Activated B cell treated with CpG ODN at 0.5 μM for 24 hours (primary cell): Measurements from ENCODE around the gene CASZ1. TPM values are rescaled to one million over a fixed set of nuclear protein-coding genes. Genes with fewer than 3 reads are reported as not detected.

Experiments
- ATAC-seq: fragments of 200-7000 bp; cut with Tn5 transposase; one replicate; pipeline ENCODE4 v1.10.0; 2021; ENCODE audit warnings: low read depth, mild to moderate bottlenecking, moderate library complexity
- CTCF ChIA-PET: fragments of 350-600 bp; sonication (Branson Sonifier 250); formaldehyde crosslinking; loops from one replicate; lab custom pipeline; 2021; ENCODE audit warnings: antibody characterized with exemption; lab: Charles Lee
- POLR2A ChIA-PET: fragments of 350-600 bp; sonication (Branson Sonifier 250); formaldehyde crosslinking; loops from one replicate; lab custom pipeline; 2021; ENCODE audit warnings: antibody characterized with exemption; lab: Charles Lee
- DNase-seq: peaks from one replicate; pipeline ENCODE4 v3.0.0; 2022
- H3K27ac Mint-ChIP-seq: one replicate; pipeline ENCODE4 v1.8.0; 2020; ENCODE audit warnings: mixed read lengths
- H3K27me3 Mint-ChIP-seq: one replicate; pipeline ENCODE4 v1.8.0; 2021; ENCODE audit warnings: mixed read lengths
- H3K36me3 Mint-ChIP-seq: one replicate; pipeline ENCODE4 v1.8.0; 2021; ENCODE audit warnings: low read depth, mixed read lengths
- H3K4me1 Mint-ChIP-seq: one replicate; pipeline ENCODE4 v1.8.0; 2021; ENCODE audit warnings: mixed read lengths
- H3K4me3 Mint-ChIP-seq: one replicate; pipeline ENCODE4 v1.8.0; 2020; ENCODE audit warnings: mild to moderate bottlenecking, mixed read lengths
- H3K9me3 Mint-ChIP-seq: one replicate; pipeline ENCODE4 v1.8.0; 2020; ENCODE audit warnings: mixed read lengths
- CTCF ChIP-seq: fragments of 200-600 bp; IDR thresholded peaks from one replicate; pipeline ENCODE4 v1.8.0; 2022; ENCODE audit warnings: antibody characterized with exemption, mild to moderate bottlenecking
- intact Hi-C: fragments of 100-400 bp; cut with micrococcal nuclease; formaldehyde crosslinking; loops from one replicate; pipeline ENCODE4 v1.15.1; 2024
- total RNA-seq: library from RNA; stranded (reverse); gene quantifications from 2 replicates; pipeline ENCODE4 v1.2.3, GENCODE V29; 2022

CASZ1 gene
- total RNA-seq, 1 donor from 2014 or later, result 35.6 TPM

GRCh38 chr1:10836726-10837125 is 40.3 kb upstream of the CASZ1 start:
- ATAC-seq (no peak), DNase-seq (no peak)
- no peak overlapping the region for H3K4me3 Mint-ChIP-seq
- H3K27me3 Mint-ChIP-seq, result peaks cover 39% of the 10 kb centered on the region
- POLR2A ChIA-PET, result interaction anchor here (0.6 kb wide), 1 partner anchor 59 kb away, joined by 6 read pairs; no protein-coding TSS in a partner anchor
- CTCF ChIA-PET, result no interaction called here
- intact Hi-C loops, result no loop called here
- no peaks in the 10 kb centered on the region for H3K36me3 Mint-ChIP-seq
- TF ChIP-seq CTCF, result no peak
- peaks cover 2% of the 10 kb centered on the region for H3K4me1 Mint-ChIP-seq
- H3K9me3 Mint-ChIP-seq, result no peaks in the 10 kb centered on the region
- H3K27ac Mint-ChIP-seq, result no peak overlapping the region

GRCh38 chr1:10835822-10836421 is 39.5 kb upstream of the CASZ1 start:
- CTCF ChIA-PET, result no interaction called here
- Mint-ChIP-seq H3K27me3 (peaks cover 39% of the 10 kb centered on the region), H3K9me3 (no peaks in the 10 kb centered on the region), H3K36me3 (no peaks in the 10 kb centered on the region), H3K4me3 (no peak overlapping the region), H3K27ac (no peak overlapping the region), H3K4me1 (peaks cover 2% of the 10 kb centered on the region)
- POLR2A ChIA-PET, result no interaction called here
- ATAC-seq (no peak), DNase-seq (no peak)
- intact Hi-C loops, result no loop called here
- no peak for TF ChIP-seq CTCF

GRCh38 chr1:10835421-10835820 is 39.0 kb upstream of the CASZ1 start:
- Mint-ChIP-seq H3K4me3 (no peak overlapping the region), H3K27me3 (peaks cover 41% of the 10 kb centered on the region), H3K27ac (no peak overlapping the region), H3K9me3 (no peaks in the 10 kb centered on the region), H3K4me1 (peaks cover 2% of the 10 kb centered on the region), H3K36me3 (no peaks in the 10 kb centered on the region)
- TF ChIP-seq CTCF, result no peak
- ATAC-seq, result no peak
- no peak for DNase-seq
- CTCF ChIA-PET, result no interaction called here
- intact Hi-C loops, result no loop called here
- POLR2A ChIA-PET, result interaction anchor here (0.6 kb wide), 1 partner anchor 183 kb away, joined by 3 read pairs; no protein-coding TSS in a partner anchor

DNA sequence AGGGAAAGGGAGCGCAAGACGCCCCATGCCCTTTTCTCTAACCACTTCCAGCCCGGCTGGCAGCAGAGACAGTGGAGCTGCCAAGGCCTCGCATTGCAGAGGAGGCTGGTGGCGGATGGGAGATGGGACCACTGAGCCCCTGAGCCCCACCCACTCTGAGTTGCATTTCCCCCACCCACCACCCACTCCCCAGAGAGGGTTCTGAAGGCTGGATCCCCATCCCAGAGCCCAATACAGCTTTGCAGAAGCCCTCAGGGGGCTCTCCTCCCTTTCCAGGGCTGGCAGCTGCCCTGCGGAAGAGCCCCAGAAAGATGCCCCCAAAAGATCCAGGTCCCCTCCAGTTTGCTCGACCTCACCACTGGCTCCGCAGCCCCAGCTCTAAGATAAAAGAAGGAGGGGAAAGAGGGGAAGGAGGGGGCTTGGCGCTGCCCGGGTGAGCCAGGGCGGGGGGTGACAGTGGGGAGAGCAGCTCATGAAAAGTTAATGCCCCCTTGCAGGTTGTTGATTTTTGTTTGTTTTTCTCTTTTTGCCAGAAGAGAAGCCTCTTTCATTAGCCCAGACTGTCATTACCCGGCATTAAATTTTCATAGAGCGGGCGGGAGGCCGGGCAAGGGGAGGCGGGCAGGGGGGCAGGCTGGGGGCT is 38.4 kb upstream of the CASZ1 start:
- no peak for DNase-seq
- intact Hi-C loops, result no loop called here
- H3K4me3 Mint-ChIP-seq, result no peak overlapping the region
- no peaks in the 10 kb centered on the region for H3K9me3 Mint-ChIP-seq
- CTCF ChIA-PET, result no interaction called here
- no peak for ATAC-seq
- H3K4me1 Mint-ChIP-seq, result peaks cover 2% of the 10 kb centered on the region
- POLR2A ChIA-PET, result interaction anchor here (0.6 kb wide), 1 partner anchor 182 kb away, joined by 3 read pairs; no protein-coding TSS in a partner anchor
- no peak for TF ChIP-seq CTCF
- H3K36me3 Mint-ChIP-seq, result no peaks in the 10 kb centered on the region
- H3K27me3 Mint-ChIP-seq, result peaks cover 37% of the 10 kb centered on the region
- no peak overlapping the region for H3K27ac Mint-ChIP-seq

DNA sequence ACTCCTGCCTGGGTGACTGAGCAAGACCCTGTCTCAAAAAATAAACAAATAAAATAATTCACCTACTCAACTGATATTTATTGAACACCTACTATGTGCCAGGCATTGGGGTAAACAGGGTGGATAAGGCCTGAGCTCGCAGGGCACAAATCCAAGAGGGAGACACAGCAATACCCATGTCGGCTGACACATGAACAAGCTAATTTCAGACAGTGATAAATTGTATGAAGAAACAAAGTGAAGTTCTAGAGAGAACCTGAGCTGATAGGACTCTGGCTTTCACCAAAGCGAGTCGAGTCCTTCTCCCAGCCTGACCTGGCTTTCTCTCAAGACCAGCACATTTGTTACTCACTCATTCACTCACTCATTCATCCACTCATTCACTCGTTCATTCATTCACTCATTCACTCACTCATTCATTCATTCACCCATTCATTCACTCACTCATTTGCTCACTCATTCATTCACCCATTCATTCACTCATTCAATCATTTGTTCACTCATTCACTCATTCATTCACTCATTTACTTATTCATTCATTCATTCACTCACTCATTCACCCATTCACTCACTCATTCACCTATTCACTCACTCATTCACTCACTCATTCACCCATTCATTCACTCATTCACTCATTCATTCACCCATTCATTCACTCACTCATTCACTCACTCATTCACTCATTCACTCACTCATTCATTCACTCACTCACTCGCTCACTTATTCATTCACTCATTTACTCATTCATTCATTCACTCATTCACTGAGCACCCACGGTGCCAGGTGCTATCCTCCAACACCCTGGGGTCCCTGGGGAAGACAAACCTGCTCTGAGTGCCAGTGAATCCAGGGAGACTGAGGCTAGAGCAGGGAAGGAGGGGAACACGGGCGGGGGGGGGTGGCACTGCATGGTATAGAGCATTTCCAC is 37.4 kb upstream of the CASZ1 start:
- no peak for ATAC-seq
- H3K27me3 Mint-ChIP-seq, result peaks cover 34% of the 10 kb centered on the region

More for the DNA sequence above, 37.4 kb upstream of the CASZ1 start:
- no peak for DNase-seq
- Mint-ChIP-seq H3K27ac (no peak overlapping the region), H3K9me3 (no peaks in the 10 kb centered on the region), H3K4me1 (peaks cover 2% of the 10 kb centered on the region), H3K36me3 (no peaks in the 10 kb centered on the region), H3K4me3 (no peak overlapping the region)
- TF ChIP-seq CTCF, result no peak
- POLR2A ChIA-PET, result no interaction called here
- CTCF ChIA-PET, result no interaction called here
- intact Hi-C loops, result no loop called here
